ENCODE data around the gene AJM1. TPM values are rescaled to one million over a fixed set of nuclear protein-coding genes. Genes with fewer than 3 reads are reported as not detected.

AJM1 gene
- total and polyA plus RNA-seq, 2 experiments from 2014 or later: 2.0 to 7.7 TPM

GRCh38 chr9:136803551-136804508 is 38.4 kb upstream of the AJM1 start:
- WGBS (ENCODE audit: low lambda C conversion rate, missing lambda C conversion rate): 96% methylated on average over 22 of the region's 22 CpGs
- Histone ChIP-seq H3K4me1 (ENCODE audit: insufficient read depth) (peaks cover 28% of the 10 kb centered on the region), H3K9me3 (ENCODE audit: low read depth) (no peaks in the 10 kb centered on the region), H3K79me2 (peaks cover 32% of the 10 kb centered on the region), H3K9me2 (replicated peaks; ENCODE audit: insufficient read depth) (no peaks in the 10 kb centered on the region), H4K20me1 (ENCODE audit: insufficient read depth, poor library complexity, severe bottlenecking) (no peaks in the 10 kb centered on the region), H3K27me3 (no peaks in the 10 kb centered on the region), H3K36me3 (replicated peaks; ENCODE audit: insufficient read depth, low read depth) (no peaks in the 10 kb centered on the region), H3K4me3 (no peak overlapping the region), H2AFZ (no peak overlapping the region), H3K4me2 (no peak overlapping the region), H3K27ac (no peak overlapping the region)
- DNase-seq (ENCODE audit: low spot score): no peak
- TF ChIP-seq CTCF (IDR thresholded peaks at IDR 0.05; ENCODE audit: poor library complexity) (no peak), EZH2phosphoT487 (IDR thresholded peaks at IDR 0.05; ENCODE audit: low read depth, severe bottlenecking, unreplicated experiment) (no peak), EZH2 (IDR thresholded peaks at IDR 0.05; ENCODE audit: borderline replicate concordance) (no peak)

DNA sequence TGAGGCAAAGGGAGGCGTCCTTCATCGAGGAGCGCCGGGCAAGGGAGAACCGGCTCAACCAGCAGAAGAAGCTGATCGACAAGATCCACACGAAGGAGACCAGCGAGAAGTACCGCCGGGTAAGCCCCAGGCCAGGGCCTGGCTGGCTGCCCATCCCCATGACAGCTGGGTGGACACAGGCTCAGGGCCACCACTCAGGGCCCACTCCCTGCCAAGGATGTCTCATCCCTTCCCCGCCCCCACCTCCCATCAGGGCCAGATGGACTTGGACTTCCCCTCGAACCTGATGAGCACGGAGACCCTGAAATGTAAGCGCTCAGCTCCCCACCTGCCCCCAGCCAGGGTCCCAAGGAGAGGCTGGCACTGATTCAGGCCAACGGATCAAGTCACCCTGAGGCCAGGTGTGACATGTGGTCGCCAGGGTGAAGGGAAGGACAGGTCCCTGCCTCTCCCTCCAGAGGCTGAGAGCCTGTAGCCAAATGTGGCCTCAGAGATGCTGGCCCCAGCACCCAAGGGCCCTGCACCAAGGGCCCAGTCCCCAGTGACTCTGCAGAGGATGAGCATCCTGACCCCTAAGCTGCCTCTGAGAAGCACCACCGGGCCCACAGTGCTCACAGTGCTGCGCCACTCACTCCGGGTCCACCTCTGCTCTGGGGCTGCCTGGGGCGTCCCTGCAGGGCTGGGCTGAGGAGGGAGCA is 37.6 kb upstream of the AJM1 start:
- Histone ChIP-seq H2AFZ (no peak overlapping the region), H3K36me3 (replicated peaks; ENCODE audit: insufficient read depth, low read depth) (no peaks in the 10 kb centered on the region), H3K4me1 (ENCODE audit: insufficient read depth) (peaks cover 28% of the 10 kb centered on the region), H3K27me3 (no peaks in the 10 kb centered on the region), H3K4me3 (no peak overlapping the region), H4K20me1 (ENCODE audit: insufficient read depth, poor library complexity, severe bottlenecking) (peaks cover under 1% of the 10 kb centered on the region), H3K9me2 (replicated peaks; ENCODE audit: insufficient read depth) (no peaks in the 10 kb centered on the region), H3K27ac (no peak overlapping the region), H3K9me3 (ENCODE audit: low read depth) (no peaks in the 10 kb centered on the region), H3K79me2 (peaks cover 41% of the 10 kb centered on the region), H3K4me2 (no peak overlapping the region)
- 94% methylated on average over 18 of the region's 20 CpGs for WGBS (ENCODE audit: low lambda C conversion rate, missing lambda C conversion rate)
- DNase-seq (ENCODE audit: low spot score): peak; percentile 5
- no peak for TF ChIP-seq EZH2 (IDR thresholded peaks at IDR 0.05; ENCODE audit: borderline replicate concordance)

DNA sequence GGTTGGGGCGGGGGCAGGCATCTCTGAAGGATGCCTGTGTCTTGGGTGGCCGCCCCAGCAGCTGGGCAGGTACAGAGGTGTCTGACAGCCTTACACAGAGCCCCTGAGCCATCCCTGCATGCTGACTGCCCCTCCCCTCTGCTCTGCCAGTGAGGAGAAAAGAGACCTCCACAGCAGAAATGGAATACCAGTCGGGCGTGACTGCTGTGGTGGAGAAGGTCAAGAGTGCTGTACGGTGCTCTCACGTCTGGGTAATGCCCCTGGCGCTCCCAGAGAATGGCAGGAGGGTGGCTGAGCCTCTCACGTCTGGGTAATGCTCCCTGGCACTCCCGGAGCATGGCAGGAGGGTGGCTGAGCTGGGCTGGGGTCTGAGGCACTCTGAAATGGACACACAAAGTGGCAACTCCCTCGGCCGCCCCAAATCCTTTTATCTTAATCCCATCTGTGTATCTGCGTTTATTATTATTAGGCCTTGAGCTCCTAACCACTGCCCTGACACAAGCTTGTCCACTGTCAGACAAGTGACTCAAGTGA is 37.0 kb upstream of the AJM1 start:
- Histone ChIP-seq H3K9me2 (replicated peaks; ENCODE audit: insufficient read depth) (no peaks in the 10 kb centered on the region), H3K27me3 (no peaks in the 10 kb centered on the region), H3K9me3 (ENCODE audit: low read depth) (no peaks in the 10 kb centered on the region), H2AFZ (no peak overlapping the region), H3K4me3 (no peak overlapping the region), H3K4me1 (ENCODE audit: insufficient read depth) (peaks cover 32% of the 10 kb centered on the region), H4K20me1 (ENCODE audit: insufficient read depth, poor library complexity, severe bottlenecking) (peaks cover 7% of the 10 kb centered on the region), H3K27ac (no peak overlapping the region), H3K36me3 (replicated peaks; ENCODE audit: insufficient read depth, low read depth) (no peaks in the 10 kb centered on the region), H3K4me2 (no peak overlapping the region), H3K79me2 (peaks cover 47% of the 10 kb centered on the region)
- DNase-seq (ENCODE audit: low spot score): no peak
- 88% methylated on average over 12 of the region's 12 CpGs for WGBS (ENCODE audit: low lambda C conversion rate, missing lambda C conversion rate)
- TF ChIP-seq EZH2 (IDR thresholded peaks at IDR 0.05; ENCODE audit: borderline replicate concordance) (no peak), EZH2phosphoT487 (IDR thresholded peaks at IDR 0.05; ENCODE audit: low read depth, severe bottlenecking, unreplicated experiment) (no peak), CTCF (IDR thresholded peaks at IDR 0.05; ENCODE audit: poor library complexity) (no peak)

Measured in hepatocyte (in vitro differentiated cells).